NCI-H187 (cell line): ENCODE results near the gene SLC22A13.
"Not testable (repeated sequence)": the region's sequence is repeated elsewhere in the genome, so short reads cannot be mapped to it uniquely, and the experiment has no call there.

ENCODE experiments used
- DNase-seq, 2 experiments: peaks; one replicate each; lab custom pipeline; 2025; lab: John Stamatoyannopoulos, UW

The SLC22A13 gene, protein sequence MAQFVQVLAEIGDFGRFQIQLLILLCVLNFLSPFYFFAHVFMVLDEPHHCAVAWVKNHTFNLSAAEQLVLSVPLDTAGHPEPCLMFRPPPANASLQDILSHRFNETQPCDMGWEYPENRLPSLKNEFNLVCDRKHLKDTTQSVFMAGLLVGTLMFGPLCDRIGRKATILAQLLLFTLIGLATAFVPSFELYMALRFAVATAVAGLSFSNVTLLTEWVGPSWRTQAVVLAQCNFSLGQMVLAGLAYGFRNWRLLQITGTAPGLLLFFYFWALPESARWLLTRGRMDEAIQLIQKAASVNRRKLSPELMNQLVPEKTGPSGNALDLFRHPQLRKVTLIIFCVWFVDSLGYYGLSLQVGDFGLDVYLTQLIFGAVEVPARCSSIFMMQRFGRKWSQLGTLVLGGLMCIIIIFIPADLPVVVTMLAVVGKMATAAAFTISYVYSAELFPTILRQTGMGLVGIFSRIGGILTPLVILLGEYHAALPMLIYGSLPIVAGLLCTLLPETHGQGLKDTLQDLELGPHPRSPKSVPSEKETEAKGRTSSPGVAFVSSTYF

DNA sequence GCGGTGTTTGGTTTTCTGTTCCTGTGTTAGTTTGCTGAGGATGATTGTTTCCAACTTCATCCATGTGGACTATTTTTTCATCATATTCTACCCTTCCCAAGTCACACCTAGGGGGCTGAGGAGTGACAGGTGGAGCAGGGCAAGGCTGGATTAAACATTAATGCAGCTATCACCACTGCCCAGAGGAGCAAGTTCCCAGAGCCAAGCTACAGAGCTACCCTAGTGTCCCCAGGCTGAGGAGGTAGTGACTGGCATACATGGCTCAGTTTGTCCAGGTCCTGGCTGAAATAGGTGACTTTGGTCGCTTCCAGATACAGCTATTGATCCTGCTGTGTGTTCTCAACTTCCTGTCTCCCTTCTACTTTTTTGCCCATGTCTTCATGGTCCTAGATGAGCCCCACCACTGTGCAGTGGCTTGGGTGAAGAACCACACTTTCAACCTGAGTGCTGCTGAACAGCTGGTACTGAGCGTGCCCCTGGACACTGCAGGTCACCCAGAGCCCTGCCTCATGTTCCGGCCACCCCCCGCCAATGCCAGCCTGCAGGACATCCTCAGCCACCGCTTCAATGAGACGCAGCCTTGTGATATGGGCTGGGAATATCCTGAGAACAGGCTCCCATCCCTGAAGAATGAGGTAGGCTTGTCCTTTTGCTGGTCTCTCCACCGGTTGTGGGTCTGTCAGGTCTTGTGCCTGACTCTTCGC, at the start of gene SLC22A13:
Gene SLC22A13, plus strand, starts transcription at position 209 of the 704 bp plus-strand sequence. Its CDS starts 49 bp downstream, at position 258.
- no peak for DNase-seq

DNA sequence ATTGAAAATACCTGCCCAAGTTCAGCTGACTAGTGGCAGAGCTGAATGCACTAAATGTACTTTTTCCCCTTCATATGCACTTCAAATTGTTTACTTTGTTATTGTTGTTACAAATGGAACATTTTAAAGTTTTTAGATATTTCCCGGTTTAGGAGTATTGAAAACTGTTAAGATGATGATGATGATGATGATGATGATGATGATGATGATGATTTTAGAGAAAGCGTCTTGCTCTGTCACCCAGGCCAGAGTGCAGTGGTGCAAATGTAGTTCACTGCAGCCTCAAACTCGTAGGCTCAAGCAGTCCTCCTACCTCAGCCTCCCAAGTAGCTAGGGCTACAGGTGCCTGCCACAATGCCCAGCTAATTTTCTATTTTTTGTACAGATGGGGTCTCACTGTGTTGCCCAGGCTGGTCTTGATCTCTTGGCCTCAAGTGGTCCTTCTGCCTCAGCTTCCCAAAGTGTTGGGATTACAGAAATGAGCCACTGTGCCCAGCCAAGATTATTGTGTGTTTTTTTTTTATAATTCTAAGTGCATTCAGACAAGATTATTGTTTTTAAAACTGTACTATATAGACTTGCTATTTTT, 45.9 kb upstream of the SLC22A13 start:
- no peak for DNase-seq

DNA sequence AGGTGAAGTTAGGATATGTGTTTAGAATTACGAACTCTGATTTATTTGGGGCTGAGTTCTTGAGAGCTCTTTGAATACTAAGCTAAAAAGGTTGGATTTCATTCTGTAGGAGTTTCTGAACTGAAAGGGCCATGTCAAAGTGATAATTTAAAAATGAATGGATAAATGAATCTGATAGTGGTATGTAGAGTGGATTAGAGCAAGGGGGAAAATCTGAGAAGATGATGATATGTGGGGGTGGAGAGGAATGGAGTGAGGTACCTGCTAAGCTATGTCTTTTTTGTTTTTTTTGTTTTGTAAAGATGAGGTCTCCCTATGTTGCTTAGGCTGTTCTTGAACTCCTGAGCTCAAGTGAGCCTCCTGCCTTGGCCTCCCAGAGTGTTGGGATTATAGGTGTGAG, 44.6 kb upstream of the SLC22A13 start:
- DNase-seq = no peak

DNA sequence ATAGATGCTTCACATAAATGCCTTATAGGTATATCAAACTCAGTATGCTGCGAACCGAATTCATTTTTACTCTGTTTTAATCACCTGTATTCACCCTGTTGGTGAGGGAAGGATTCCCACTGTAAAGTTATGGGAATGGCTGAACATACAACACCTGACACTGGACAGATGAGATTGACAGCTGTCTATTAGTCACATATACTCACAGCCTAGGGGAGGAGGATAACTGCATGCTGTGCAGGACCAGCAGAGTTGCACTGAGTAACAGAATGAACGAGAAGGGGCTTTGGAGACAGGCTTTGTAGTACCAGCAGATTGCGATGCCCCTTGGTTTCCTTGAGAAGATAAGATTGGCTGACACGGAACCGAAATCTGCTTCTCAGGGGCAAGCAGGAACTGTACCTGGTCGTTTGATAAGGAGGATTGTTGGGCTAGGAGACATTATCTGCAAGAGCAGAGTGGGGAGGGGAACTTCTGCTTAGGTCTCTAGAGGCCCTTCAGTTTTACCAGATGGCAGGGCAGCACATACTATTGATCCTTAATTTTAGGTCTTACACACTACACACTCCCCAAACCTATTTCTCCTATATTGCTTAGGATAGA, 43.5 kb upstream of the SLC22A13 start:
- DNase-seq = no peak

DNA sequence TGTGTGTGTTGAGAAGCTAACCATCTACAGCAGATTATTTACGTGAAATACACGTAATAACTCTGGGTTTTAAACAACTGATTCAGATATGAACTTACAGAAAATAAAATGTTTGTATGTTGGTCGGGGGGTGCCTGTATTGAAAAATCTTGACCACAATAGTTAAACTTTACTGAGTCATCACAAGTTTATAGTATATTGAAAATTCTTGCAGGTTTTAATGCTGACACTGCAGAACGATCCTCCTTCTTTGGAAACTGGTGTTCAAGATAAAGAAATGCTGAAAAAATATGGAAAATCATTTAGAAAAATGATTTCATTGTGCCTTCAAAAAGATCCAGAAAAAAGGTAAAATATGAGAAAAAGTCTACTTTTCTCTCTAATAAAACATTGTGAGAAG, 41.3 kb upstream of the SLC22A13 start:
- no peak for DNase-seq

DNA sequence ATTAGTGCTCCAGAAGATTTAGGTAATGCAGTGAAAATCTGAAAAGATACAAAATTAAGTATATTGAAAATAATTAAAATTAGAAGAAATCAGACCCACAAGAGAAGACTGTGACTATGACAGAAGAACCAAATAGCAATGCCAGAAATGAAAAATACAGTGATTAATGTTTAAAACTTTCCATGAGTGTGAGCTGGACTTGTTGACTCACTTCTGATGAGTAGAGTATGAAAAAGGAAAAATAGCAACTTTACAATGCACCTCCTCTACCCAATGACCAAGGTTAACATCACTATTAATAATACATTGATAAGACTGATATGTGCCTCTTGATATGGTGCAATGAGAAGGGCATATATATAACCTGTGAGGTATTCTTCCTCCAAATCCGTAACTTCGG, 39.3 kb upstream of the SLC22A13 start:
- no peak for DNase-seq

DNA sequence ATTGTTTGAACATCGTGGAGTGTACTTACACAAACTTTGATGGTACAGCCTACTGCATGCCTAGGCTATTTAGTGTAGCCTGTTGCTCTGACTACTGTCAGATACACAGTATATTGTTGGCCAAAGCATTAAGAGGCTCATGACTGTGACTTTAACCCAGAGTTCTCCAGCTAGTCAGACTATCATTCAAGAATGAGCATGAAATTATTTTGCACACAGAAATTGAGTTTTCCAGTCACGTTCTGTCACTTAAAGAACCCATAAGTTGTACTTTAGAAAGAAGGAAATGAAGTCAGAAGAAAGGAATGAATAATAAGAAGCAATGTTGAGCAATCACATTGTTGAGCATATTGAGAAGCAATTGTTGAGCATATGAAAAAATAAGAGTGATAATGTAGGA, 37.6 kb upstream of the SLC22A13 start:
- DNase-seq = no peak

DNA sequence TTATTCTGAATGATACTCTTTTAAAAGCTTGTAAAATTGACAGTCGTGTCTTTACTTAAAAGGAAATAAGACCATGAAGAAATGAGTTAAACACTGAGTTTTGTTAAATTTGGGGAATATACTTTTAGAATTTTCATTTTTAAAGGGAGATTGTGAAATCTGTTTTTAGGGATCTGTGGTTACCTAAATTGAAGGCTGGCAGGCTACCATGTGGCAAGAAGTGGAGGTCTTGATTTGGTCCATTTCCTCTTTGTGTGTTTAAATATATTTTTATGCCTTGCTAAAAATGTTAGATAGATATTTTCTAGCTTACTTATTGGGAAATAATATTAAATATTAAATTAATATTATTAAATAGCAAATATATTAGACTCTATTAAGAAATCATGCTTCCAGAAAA, 36.6 kb upstream of the SLC22A13 start:
- no peak for DNase-seq

DNA sequence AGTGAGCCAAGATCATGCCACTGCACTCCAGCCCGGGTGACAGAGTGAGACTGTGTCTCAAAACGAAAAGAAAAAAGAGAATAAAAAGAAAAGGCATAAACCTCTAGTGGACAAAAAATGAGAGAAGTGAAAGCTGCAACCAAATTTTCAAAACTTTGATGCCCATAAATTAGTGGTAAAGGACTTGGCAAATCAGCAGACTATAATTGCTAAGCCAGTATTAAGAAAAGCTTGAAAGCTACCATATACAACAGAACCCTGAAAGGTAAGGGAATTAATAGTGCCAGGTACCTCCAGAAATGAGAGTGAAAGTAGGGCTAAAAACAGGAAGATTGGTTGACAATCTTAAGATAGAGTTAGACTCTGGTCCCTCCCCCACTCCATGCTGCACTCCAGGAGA, 32.9 kb upstream of the SLC22A13 start:
- no peak for DNase-seq

DNA sequence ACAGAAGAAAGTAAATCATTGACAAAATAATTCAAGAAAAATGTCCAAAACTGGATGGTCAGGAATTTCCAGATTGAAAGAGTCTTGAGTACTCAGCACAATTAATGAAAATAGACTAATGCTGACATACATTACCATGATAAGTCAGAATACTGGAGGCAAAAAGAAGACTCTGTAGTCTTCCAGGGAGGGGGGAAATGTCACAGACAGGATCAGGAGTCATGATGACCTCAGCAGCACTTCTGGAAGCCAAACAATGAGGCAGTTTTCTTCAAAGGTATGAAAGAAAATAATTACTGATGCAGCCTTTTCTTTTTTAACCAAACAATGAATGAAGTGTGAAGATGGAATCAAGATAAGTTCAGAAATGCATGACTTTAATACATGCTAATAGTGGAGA, 30.1 kb upstream of the SLC22A13 start:
- DNase-seq = no peak

DNA sequence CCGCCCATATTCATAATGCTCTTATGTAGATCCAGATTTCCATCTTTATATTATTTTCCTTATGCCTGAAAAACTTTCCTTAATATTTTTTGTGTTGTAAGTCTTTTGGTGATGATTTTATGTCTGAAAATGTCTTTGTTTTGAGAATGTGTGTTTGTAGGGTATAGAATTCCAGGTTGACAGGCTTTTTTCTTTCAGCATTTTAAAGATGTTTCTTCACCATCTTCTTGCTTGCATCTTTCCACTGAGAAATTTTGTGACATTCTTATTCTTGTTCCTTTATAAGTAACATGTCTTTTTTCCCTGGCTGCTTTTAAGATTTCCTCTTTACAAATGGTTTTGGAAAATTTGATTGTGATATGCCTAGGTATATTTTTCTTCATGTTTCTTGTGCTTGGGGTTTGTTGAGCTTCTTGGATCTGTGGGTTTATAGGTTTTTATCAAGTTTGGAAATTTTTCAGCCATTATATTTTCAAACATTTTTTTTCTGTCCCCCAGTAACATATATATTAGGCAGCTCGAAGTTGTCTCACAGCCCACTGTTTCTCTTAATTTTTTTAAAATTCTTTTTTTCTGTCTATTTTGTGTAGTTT, 27.1 kb upstream of the SLC22A13 start:
- DNase-seq = no peak

DNA sequence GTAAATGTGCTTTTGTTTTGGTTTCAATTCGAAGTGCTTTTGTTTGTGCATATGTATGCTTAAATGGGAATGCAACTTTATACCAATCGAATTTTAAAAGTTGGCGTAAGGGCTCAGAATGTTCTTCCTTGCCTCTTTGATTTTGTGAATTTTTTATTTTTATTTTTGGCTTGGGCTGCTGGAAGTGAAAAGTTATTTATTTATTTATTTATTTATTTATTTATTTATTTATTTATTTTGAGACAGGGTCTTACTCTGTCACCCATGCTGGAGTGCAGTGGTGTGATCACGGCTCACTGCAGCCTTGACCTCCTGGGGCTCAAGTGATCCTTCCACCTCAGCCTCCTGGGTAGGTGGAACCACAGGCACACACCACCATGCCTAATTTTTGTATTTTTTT, 22.8 kb upstream of the SLC22A13 start:
- DNase-seq = not testable (repeated sequence)

DNA sequence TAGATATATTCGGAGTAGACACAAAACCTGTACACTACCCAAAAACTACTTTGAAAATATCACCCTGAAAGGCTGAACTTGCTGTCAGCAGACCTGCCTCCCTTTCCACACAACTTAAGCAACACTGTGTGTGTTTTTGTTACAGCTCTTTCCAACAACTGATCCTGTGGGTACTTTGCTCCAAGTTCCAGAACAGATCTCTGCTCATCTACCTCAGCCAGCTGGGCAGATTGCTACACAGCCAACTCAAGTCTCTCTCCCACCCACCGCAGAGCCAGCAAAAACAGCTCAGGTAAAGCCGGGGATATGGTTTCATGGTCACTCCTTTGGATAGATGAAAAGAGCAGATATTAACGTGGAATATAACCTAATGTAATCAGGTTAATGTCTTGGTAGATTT, 19.7 kb upstream of the SLC22A13 start:
- DNase-seq = no peak

DNA sequence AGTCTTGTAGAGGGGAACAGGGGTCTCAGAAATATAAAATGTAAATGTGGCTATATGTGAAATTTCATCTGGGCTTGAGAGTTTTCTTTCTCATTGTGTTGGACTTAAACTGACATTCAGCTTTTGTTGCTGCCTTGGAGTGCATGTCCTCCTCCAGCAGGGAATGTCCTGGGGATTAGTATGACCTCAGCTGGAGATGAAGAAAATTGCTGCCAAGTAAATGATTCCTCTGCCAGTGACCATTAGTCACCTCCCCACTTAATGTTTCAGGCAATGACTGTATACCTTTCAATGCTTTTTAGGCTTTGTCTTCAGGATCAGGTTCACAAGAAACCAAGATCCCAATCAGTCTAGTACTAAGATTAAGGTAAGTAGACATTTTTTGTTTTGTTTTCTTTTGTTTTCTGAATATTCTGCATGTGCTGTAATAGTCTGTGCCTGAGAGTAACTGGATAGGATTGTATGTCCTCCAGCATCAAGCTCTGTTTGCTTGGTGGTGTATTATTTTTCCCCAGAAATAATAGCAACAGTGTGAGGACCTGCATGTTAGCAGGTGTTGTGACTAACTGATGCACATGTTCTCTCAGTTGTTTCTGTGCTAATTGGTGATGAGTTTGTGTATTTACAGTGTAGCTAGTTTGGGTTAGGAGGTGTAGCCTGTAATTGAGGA, 18.1 kb upstream of the SLC22A13 start:
- DNase-seq = no peak

DNA sequence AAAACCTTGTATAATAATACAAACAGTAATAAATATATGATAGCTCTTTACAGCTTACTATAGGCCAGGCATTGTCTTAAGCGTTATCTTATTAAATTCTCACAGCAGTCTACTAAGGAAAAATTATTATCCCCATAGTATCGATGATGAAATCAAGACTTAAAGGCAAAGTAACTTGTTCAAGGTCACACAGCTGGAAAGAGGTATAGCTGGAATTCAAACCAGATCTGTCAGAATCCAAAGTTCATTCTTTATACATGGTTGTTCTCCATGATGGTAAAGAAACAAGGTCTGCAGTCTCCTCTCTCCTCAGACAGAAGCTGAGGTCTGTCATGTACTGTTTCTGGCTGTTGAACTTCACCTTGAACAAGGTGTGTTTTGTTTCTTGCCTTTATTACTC, 15.4 kb upstream of the SLC22A13 start:
- DNase-seq = no peak

DNA sequence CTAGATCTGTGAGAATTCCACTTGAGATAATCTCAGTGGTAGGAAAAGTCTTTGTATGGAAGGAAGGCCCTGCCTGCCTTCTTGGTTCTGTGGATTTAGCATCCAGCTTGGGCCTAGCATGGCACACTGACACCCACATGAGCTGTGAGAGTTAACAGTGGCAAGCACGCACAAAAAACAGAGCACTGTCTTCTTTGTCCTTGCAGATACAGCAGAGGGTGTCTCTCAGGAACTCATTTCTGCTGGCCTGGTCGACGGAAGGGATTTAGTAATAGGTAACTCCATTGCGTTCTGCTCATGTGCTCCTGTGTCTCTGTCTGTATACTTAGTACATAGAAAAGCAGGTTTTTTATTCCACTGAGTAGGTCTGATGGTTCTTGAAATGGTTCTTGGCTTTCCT, 14.4 kb upstream of the SLC22A13 start:
- DNase-seq = no peak

DNA sequence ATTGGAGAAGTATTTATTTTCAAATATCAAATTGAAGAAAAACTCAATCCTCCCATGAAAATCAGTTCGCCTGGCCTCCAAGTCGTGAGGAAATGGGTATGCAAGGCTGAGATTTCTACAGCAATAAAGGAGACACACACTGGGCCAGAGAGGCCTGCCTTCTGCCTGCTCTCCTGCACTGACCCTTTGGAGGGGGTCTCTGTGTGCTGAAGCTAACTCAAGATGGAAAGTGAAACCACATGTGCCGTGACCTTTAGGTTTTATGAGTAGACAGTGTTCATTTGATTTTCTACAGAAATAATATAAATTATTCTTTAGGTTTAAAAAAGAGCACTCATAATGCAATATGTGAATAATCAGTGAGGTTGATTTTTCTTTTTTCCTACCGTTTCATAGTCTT, 11.9 kb upstream of the SLC22A13 start:
- DNase-seq = no peak

DNA sequence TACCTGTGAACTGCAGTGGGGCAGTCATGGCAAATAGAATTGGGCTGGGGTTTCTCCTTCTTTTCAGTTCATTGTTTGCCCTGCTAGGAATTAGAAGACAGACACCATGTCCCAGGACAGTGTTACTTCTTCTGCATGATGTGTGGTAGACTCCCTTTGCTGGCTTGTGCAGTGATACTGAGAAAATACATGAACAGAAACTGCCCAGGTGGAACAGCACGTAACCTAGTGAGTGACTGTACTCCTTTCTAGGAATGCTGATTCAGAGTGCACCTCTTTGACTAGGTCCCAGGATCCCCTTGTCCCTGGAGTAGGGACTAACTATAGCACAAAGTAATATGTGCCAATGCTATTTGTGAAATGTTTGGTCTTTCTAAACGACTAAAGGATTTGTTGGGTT, 10.7 kb upstream of the SLC22A13 start:
- no peak for DNase-seq

DNA sequence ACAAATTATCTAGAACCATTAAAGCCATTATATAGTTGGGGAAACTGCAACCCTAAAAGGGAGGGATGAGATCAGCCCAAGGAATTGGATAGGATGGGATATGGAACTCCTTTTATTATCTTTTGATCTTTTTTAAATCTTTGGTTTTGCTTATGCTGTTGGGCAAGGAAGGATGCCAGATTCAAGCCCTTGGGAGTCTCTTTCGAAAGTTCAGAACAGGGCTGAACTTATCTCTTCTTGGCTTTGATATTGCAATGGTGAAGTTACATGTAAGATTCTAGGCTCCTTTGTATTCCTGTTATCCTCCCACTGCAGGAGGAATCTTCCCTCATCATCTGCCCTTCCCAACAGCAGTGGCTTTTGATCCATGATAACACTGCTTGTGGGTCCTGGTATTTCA, 10.0 kb upstream of the SLC22A13 start:
- no peak for DNase-seq

DNA sequence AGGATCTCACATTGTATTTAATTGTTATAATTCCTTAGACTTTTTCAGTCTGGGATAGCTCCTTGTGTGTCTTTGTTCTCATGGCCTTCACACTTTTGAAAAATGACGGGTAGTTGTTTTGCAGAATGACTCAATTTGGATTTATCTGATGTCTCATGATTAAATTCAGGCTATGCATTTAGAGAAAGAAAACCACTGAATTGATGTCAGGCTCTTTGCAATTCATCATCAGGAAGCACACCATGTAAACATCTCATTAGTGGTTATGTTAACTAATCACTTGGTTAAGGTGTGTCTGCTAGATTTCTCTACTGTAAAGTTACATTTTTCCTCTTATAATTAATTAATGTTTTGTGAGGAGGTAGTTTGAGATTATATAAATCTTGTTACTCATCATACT, 8.0 kb upstream of the SLC22A13 start:
- no peak for DNase-seq

DNA sequence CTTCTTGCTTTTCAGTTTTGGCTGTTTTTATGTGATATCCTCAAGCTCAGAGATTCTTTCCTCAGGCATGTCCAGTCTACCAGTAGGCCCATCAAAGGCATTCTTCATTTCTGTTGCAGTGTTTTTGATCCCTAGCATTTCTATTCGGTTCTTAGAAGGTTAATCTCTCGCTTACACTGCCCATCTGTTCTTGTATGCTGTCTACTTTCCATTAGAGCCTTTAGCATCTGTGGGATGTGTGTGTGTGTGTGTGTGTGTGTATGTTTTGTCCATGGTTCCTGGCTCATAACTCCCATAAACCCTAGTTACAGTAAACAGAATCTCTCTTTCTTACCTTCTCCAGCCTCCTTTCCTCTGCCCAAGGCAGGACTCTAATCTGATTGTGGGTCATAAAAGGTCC, 5.1 kb upstream of the SLC22A13 start:
- DNase-seq = no peak

DNA sequence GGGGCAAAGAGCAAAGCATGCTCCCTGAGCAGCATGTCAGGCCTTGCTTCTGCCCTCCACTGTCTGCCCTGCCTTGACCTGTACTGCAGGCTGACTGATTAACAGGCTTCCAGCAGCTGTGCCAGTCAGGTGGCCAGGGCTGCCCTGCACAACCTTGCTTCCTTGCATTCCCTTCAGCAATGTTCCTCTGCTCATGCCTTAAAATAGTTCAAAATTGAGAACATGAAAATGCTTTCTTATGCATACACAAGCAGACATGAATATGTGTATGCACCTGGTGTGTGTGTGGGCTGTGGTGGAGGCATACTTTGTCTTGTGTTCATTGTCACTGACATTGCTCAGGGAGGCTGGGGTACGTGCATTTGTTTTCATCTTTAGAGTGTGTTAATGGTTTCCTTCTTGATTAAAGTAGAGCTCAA, 1.2 kb upstream of the SLC22A13 start:
- no peak for DNase-seq
